Type B pancreatic cell (in vitro differentiated cells): Measurements from ENCODE around the gene DOCK7. TPM values are rescaled to one million over a fixed set of nuclear protein-coding genes. Genes with fewer than 3 reads are reported as not detected.
A peak's percentile ranks its signal among the peaks of the same experiment; 100 is the strongest.

Experiments used
- DNase-seq: peaks from one replicate; pipeline ENCODE4 v3.0.0; 2021; ENCODE audit warnings: mixed read lengths; ENCODE audit not compliant: unreplicated experiment; ENCODE audit errors: extremely low spot score
- H3K27ac Mint-ChIP-seq: 2 replicates; pipeline ENCODE4 v1.8.0; 2021; ENCODE audit warnings: mild to moderate bottlenecking, mixed read lengths
- H3K27me3 Mint-ChIP-seq: 2 replicates; pipeline ENCODE4 v1.8.0; 2021; ENCODE audit warnings: mixed read lengths
- H3K36me3 Mint-ChIP-seq: 2 replicates; pipeline ENCODE4 v1.8.0; 2021; ENCODE audit warnings: mixed read lengths
- H3K4me1 Mint-ChIP-seq: one replicate; pipeline ENCODE4 v1.8.0; 2021; ENCODE audit warnings: mixed read lengths; ENCODE audit not compliant: unreplicated experiment
- H3K4me3 Mint-ChIP-seq: 2 replicates; pipeline ENCODE4 v1.8.0; 2021; ENCODE audit warnings: mild to moderate bottlenecking, mixed read lengths
- H3K9me3 Mint-ChIP-seq: 2 replicates; pipeline ENCODE4 v1.8.0; 2021; ENCODE audit warnings: mixed read lengths
- total RNA-seq: library from RNA; stranded (reverse); gene quantifications from 2 replicates; pipeline ENCODE4 v1.2.1, GENCODE V29; 2021; ENCODE audit warnings: low replicate concordance
- TF ChIP-seq, protein P1 (sequence below): fragments of 200-600 bp; sonication (generic); conservative IDR thresholded peaks from 2 replicates; pipeline ENCODE4 v1.5.0; 2021; ENCODE audit warnings: antibody characterized with exemption, mild to moderate bottlenecking

Gene DOCK7
- total RNA-seq, 1 donor from 2014 or later = 61.1 TPM

DNA sequence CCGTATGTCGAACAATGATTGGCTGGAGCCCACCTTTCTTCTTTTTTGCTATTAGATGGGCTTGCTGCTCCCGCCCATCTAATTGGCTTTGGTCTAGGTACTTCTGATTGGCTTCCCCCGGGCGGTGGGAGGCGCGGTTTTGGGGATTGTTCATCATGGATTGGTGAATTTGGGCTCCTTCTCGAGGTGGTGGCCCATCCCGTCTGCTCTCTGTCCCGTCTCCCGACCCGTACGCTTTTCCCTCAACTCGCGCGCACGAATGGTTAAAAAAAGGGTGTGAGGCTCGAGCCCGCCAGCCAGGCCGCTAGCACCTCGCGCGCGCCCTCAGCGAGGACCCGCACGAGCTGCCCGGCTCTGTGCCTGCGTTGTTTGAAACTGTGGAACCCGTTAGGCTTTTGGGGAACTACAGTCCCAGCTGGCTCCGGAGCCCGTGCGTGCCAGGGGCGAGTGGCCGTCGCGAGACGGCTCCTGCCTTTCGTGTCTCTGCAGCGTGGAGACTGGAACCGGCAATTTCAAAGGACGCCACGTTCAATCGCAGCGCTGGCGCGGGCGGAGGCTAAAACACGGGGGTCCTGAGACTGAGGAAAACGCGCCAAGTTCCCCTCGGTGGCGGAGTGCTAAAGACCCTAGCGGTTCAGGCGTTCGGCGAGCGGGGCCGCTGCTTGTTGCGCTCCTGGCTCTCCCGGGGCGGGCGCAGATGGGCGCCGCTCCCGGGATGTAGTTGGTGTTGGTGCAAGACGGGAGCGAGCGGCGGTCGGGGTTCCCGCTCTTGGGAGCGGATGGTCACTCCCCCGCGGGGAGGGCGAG lies 251.5 kb downstream of the DOCK7 start, which contains the start of gene USP1:
Gene USP1 (plus strand): TSS at position 584 of the 807 bp plus-strand sequence. CDS start 2,819 bp downstream, outside the sequence.
- H3K27ac Mint-ChIP-seq = peak within 1 kb of the TSS; percentile 98
- peak; percentile 96 for DNase-seq
- peaks cover 19% of the 10 kb centered on the region for H3K4me1 Mint-ChIP-seq
- peaks cover 6% of the 10 kb centered on the region for H3K9me3 Mint-ChIP-seq
- H3K36me3 Mint-ChIP-seq = peaks cover 17% of the 10 kb centered on the region
- TF ChIP-seq, protein P1, sequence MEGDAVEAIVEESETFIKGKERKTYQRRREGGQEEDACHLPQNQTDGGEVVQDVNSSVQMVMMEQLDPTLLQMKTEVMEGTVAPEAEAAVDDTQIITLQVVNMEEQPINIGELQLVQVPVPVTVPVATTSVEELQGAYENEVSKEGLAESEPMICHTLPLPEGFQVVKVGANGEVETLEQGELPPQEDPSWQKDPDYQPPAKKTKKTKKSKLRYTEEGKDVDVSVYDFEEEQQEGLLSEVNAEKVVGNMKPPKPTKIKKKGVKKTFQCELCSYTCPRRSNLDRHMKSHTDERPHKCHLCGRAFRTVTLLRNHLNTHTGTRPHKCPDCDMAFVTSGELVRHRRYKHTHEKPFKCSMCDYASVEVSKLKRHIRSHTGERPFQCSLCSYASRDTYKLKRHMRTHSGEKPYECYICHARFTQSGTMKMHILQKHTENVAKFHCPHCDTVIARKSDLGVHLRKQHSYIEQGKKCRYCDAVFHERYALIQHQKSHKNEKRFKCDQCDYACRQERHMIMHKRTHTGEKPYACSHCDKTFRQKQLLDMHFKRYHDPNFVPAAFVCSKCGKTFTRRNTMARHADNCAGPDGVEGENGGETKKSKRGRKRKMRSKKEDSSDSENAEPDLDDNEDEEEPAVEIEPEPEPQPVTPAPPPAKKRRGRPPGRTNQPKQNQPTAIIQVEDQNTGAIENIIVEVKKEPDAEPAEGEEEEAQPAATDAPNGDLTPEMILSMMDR = peak; percentile 47
- H3K27me3 Mint-ChIP-seq = no peaks in the 10 kb centered on the region
- peak within 1 kb of the TSS; percentile 95 for H3K4me3 Mint-ChIP-seq

DNA sequence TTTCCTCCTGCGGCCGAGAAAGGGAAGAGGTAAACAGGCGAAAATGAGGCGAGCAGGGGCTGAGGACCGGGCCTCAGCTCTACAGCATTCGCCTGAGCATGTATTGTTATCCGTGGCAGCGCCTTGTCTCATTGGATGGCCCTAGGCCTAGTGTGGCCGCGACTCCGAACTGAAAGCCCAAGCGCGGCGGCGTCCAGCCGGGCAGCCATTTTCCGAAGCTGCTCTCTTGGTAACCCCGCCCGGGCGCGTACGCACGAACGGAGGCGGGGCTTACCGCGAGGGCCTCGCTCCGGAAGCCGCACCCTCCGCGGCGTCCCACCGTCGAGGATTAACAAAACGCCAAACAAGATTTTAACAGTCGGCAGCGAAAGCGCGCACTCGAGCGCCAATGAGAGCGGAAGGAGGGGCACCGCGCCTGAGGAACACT lies 252.1 kb downstream of the DOCK7 start:
- DNase-seq = peak; percentile 98
- peak overlapping the region; percentile 98 for H3K27ac Mint-ChIP-seq
- peaks cover 10% of the 10 kb centered on the region for H3K36me3 Mint-ChIP-seq
- H3K4me1 Mint-ChIP-seq = peaks cover 19% of the 10 kb centered on the region
- TF ChIP-seq, protein P1 = no peak
- no peaks in the 10 kb centered on the region for H3K27me3 Mint-ChIP-seq
- H3K9me3 Mint-ChIP-seq = peaks cover 6% of the 10 kb centered on the region
- H3K4me3 Mint-ChIP-seq = peak overlapping the region; percentile 95

DNA sequence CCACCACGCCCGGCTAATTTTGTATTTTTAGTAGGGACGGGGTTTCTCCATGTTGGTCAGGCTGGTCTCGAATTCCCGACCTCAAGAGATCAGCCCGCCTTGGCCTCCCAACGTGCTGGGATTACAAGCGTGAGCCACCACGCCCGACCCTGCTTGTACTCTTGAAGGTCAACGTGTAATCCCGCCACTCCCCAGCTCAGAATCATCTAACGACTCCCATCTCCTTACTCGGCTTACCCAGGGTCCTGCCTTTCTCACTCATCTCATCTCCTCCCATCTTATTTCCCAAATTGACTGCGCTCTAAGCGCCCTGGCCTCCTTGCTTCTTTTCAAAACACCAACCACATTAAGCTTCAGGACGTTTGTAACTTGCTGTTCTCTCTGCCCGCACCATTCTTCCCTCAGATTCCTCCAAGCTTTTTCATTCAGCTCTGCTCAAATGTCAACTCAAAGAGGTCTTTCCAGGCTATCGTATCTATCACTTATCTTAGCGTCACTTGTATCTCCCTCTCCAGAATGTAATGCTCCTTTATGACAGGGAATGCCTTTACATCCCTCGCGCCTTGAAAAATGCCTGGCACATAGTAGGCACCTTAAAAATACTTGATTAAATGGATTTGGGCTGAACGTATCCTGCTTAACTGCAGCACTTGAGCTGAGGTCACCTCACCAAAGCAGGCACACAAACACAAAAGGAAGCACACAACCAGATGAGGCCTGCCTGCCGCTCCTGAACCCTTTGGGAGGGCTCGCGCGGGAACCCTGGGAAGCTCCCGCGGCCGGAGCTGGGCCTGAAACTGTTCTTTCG lies 252.8 kb downstream of the DOCK7 start:
- Mint-ChIP-seq H3K27me3 (no peaks in the 10 kb centered on the region), H3K27ac (peak overlapping the region; percentile 98), H3K36me3 (peaks cover 7% of the 10 kb centered on the region), H3K9me3 (peaks cover 6% of the 10 kb centered on the region), H3K4me3 (peak overlapping the region; percentile 95), H3K4me1 (peaks cover 19% of the 10 kb centered on the region)
- TF ChIP-seq, protein P1 = no peak
- no peak for DNase-seq

DNA sequence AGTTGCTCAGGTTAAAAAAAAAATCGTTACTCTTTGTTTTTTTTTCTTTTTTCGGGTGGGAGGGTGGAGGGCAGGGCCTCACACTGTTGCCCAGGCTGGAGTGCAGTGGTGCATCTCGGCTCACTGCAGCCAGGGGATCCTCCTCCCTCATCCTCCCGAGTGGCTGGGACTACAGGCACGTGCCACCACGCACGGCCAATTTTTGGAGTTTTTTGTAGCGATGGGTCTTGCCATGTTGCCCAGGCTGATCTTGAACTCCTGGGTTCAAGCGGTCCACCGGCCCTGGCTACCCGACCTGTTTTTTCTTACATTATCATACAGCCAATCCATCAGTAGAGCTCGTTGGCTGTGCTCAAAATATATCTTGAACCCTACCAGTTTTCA lies 253.6 kb downstream of the DOCK7 start:
- DNase-seq = no peak
- Mint-ChIP-seq H3K4me1 (peaks cover 12% of the 10 kb centered on the region), H3K27me3 (no peaks in the 10 kb centered on the region), H3K9me3 (peaks cover 6% of the 10 kb centered on the region), H3K4me3 (peak overlapping the region; percentile 70), H3K27ac (peak overlapping the region; percentile 69), H3K36me3 (peaks cover 5% of the 10 kb centered on the region)
- TF ChIP-seq, protein P1 = no peak

DNA sequence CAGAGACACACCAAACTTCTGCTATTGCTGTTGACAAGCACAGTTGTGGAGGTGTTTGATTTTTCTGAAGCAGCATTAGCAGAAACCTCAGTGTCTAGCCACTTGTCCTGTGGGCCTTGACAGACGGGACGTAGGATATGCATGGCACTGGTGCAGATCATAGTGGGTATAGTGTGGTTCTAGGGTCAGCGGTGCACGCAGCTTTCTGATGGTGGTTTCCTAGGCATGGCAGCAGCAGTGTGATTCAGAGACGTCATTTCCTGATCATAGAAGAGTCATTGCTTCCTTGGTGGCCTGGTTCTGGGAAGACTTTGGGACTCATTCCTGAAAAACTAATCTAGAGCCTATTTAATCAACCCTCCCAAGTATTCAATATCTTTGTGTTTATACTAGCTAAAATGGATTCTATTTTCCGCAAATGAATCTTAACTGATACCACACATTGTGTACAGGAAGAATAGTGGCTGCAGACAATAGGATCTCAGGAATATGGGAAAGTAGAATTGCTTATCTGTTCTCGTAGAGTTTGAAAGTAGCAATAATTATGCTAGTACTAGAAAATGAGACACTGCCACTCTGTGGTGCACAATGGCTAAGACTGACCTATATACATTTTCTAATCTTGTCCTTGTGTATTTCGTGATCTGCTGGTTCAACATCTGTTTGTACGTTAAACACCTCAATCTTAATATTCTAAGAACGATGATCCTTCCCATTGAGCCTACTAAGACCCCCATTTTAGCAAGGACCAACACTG lies 254.1 kb downstream of the DOCK7 start:
- Mint-ChIP-seq H3K4me1 (peaks cover 12% of the 10 kb centered on the region), H3K4me3 (peak overlapping the region; percentile 70), H3K27ac (peak overlapping the region; percentile 69), H3K9me3 (peaks cover 6% of the 10 kb centered on the region), H3K36me3 (peaks cover 5% of the 10 kb centered on the region), H3K27me3 (no peaks in the 10 kb centered on the region)
- TF ChIP-seq, protein P1 = peak; percentile 42
- DNase-seq = no peak
